Measurements from ENCODE around the gene QPCTL.

QPCTL gene

GRCh38 chr19:45663800-45664199, 28.7 kb upstream of the QPCTL start:
- H3K4me3 ChIP-seq (ENCODE audit: low read depth, low read length, poor library complexity, severe bottlenecking), result no peak overlapping the region
- TF ChIP-seq EZH2 (IDR thresholded peaks at IDR 0.05; ENCODE audit: borderline replicate concordance, low read length) (no peak), CTCF (IDR thresholded peaks at IDR 0.05; ENCODE audit: low read length) (no peak)

GRCh38 chr19:45664575-45664974, 27.9 kb upstream of the QPCTL start:
- Histone ChIP-seq H3K27me3 (ENCODE audit: insufficient read depth, low read length) (no peaks in the 10 kb centered on the region), H4K20me1 (ENCODE audit: insufficient read depth, low read length) (no peaks in the 10 kb centered on the region), H2AFZ (ENCODE audit: low read length) (no peak overlapping the region), H3K27ac (ENCODE audit: low read depth, low read length, poor library complexity, severe bottlenecking) (no peak overlapping the region), H3K9ac (ENCODE audit: low read length) (no peak overlapping the region), H3K36me3 (ENCODE audit: insufficient read depth, low read length) (no peaks in the 10 kb centered on the region), H3K9me2 (ENCODE audit: low read depth, low read length) (no peaks in the 10 kb centered on the region), H3F3A (ENCODE audit: insufficient read depth, low read length) (no peaks in the 10 kb centered on the region), H3K4me1 (ENCODE audit: insufficient read depth, low read length, severe bottlenecking) (peaks cover 24% of the 10 kb centered on the region), H3K79me2 (ENCODE audit: insufficient read depth, low read length) (no peaks in the 10 kb centered on the region), H3K9me3 (ENCODE audit: low read length) (no peaks in the 10 kb centered on the region), H3K4me2 (ENCODE audit: low read length) (no peak overlapping the region), H3K4me3 (ENCODE audit: low read depth, low read length, poor library complexity, severe bottlenecking) (no peak overlapping the region)
- TF ChIP-seq EZH2 (IDR thresholded peaks at IDR 0.05; ENCODE audit: borderline replicate concordance, low read length) (no peak), CTCF (IDR thresholded peaks at IDR 0.05; ENCODE audit: low read length) (no peak)

More at GRCh38 chr19:45663800-45664199, 28.7 kb upstream of the QPCTL start:
- no peaks in the 10 kb centered on the region for H3K9me3 ChIP-seq (ENCODE audit: low read length)
- no peaks in the 10 kb centered on the region for H3K27me3 ChIP-seq (ENCODE audit: insufficient read depth, low read length)
- H3K79me2 ChIP-seq (ENCODE audit: insufficient read depth, low read length), result no peaks in the 10 kb centered on the region
- H3K4me2 ChIP-seq (ENCODE audit: low read length), result no peak overlapping the region
- H3F3A ChIP-seq (ENCODE audit: insufficient read depth, low read length), result no peaks in the 10 kb centered on the region
- H3K9ac ChIP-seq (ENCODE audit: low read length), result no peak overlapping the region
- H2AFZ ChIP-seq (ENCODE audit: low read length), result no peak overlapping the region
- no peaks in the 10 kb centered on the region for H4K20me1 ChIP-seq (ENCODE audit: insufficient read depth, low read length)
- peaks cover 16% of the 10 kb centered on the region for H3K4me1 ChIP-seq (ENCODE audit: insufficient read depth, low read length, severe bottlenecking)
- H3K9me2 ChIP-seq (ENCODE audit: low read depth, low read length), result no peaks in the 10 kb centered on the region
- no peak overlapping the region for H3K27ac ChIP-seq (ENCODE audit: low read depth, low read length, poor library complexity, severe bottlenecking)
- H3K36me3 ChIP-seq (ENCODE audit: insufficient read depth, low read length), result no peaks in the 10 kb centered on the region

DNA sequence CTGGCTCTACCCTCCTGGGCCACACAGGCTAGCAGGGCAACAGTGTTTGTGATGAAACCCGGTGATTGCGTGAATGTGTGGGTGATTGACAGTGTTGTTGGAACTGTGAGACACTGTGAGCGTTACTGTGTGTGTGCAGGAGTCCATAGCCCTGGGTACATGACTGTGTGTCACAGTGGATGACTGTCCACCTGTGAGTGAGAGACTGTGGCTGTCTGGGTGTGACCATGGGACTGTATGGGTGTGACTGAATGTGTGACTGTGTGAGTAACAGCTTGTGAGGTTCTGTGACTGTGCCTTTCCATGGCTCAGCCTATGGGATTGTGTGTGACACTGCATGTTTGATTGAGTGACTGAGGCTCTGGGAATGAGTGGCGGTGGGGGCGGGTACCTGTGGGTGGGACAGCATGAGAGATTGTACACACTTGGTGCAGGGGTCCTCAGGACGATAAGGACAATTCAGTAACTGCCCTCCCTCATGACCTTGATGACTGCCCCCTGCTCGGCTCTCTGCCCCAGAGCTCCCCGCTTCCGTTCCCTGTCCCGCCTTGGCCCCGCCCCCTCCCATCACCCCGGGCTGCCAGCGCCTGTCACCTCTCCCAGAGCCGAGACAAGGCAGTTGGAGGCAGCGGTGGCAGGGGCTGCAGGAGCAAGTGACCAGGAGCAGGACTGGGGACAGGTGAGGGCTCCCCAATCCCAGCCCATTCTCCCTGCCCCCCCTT, 24.7 kb upstream of the QPCTL start, which contains the start of gene GIPR:
GIPR (plus strand) TSS at position 602 of the 722 bp plus-strand sequence. CDS start 1,300 bp downstream, outside the sequence.
- H4K20me1 ChIP-seq (ENCODE audit: insufficient read depth, low read length), result no peaks in the 10 kb centered on the region
- peak within 1 kb of the TSS; percentile 61 for H3K27ac ChIP-seq (ENCODE audit: low read depth, low read length, poor library complexity, severe bottlenecking)
- no peak within 1 kb of the TSS; the same call in 1 of the 2 replicates for H2AFZ ChIP-seq (ENCODE audit: low read length)
- H3K9ac ChIP-seq (ENCODE audit: low read length), result peak within 1 kb of the TSS; percentile 68
- no peaks in the 10 kb centered on the region for H3K79me2 ChIP-seq (ENCODE audit: insufficient read depth, low read length)
- TF ChIP-seq CTCF (IDR thresholded peaks at IDR 0.05; ENCODE audit: low read length) (no peak), EZH2 (IDR thresholded peaks at IDR 0.05; ENCODE audit: borderline replicate concordance, low read length) (no peak)
- no peaks in the 10 kb centered on the region for H3K9me2 ChIP-seq (ENCODE audit: low read depth, low read length)
- peaks cover 29% of the 10 kb centered on the region for H3K4me1 ChIP-seq (ENCODE audit: insufficient read depth, low read length, severe bottlenecking)
- no peaks in the 10 kb centered on the region for H3F3A ChIP-seq (ENCODE audit: insufficient read depth, low read length)
- H3K27me3 ChIP-seq (ENCODE audit: insufficient read depth, low read length), result no peaks in the 10 kb centered on the region
- peak within 1 kb of the TSS; percentile 90 for H3K4me2 ChIP-seq (ENCODE audit: low read length)
- no peaks in the 10 kb centered on the region for H3K36me3 ChIP-seq (ENCODE audit: insufficient read depth, low read length)
- peak within 1 kb of the TSS; percentile 72 for H3K4me3 ChIP-seq (ENCODE audit: low read depth, low read length, poor library complexity, severe bottlenecking)
- no peaks in the 10 kb centered on the region for H3K9me3 ChIP-seq (ENCODE audit: low read length)
